K562 (cell line): ENCODE measurements around the gene MFSD6L. TPM values are rescaled to one million over a fixed set of nuclear protein-coding genes. Genes with fewer than 3 reads are reported as not detected.

Experiments
- BDP1 ChIP-seq: IDR thresholded peaks from 3 replicates; pipeline ENCODE4 v1.6.1; 2011; ENCODE audit not compliant: insufficient read length, insufficient read depth
- FOS ChIP-seq: IDR thresholded peaks from 3 replicates; pipeline ENCODE4 v1.6.1; 2011; ENCODE audit not compliant: insufficient read length; ENCODE audit errors: extremely low read depth
- JUND ChIP-seq, 2 experiments: IDR thresholded peaks; 2 replicates in 1 of 2; 3 replicates in 1 of 2; pipeline ENCODE4 v1.6.1; 2011; ENCODE audit warnings: borderline replicate concordance in 2 of 2, low read depth in 2 of 2, low read length in 2 of 2, improper control_type of control experiment in 1 of 2, missing biosample characterization in 1 of 2, missing genetic modification characterization in 1 of 2, missing genetic modification reagents in 1 of 2
- NCOA2 ChIP-seq, 2 experiments: fragments of 450-650 bp; IDR thresholded peaks; 2 replicates each; pipeline ENCODE4 v1.6.1; 2018; ENCODE audit warnings: mild to moderate bottlenecking in 2 of 2, moderate library complexity in 1 of 2; ENCODE audit not compliant: partially characterized antibody in 2 of 2
- NFE2L1 ChIP-seq: fragments of 450-650 bp; IDR thresholded peaks from 2 replicates; pipeline ENCODE4 v1.6.1; 2016; ENCODE audit warnings: missing genetic modification characterization, low read depth, mild to moderate bottlenecking, missing compliant biosample characterization, moderate library complexity, borderline replicate concordance
- NRF1 ChIP-seq, 2 experiments: fragments of 450-650 bp; IDR thresholded peaks in 1 of 2; conservative IDR thresholded peaks in 1 of 2; 2 replicates each; pipeline ENCODE4 v1.6.1; 2014; ENCODE audit warnings: mild to moderate bottlenecking in 2 of 2
- RAD51 ChIP-seq: fragments of 450-650 bp; IDR thresholded peaks from 2 replicates; pipeline ENCODE4 v1.7.1; 2016; ENCODE audit warnings: low read depth, mild to moderate bottlenecking, borderline replicate concordance
- RFX1 ChIP-seq: fragments of 450-650 bp; IDR thresholded peaks from 2 replicates; pipeline ENCODE4 v1.6.1; 2016; ENCODE audit warnings: mild to moderate bottlenecking, moderate library complexity
- SMC3 ChIP-seq: conservative IDR thresholded peaks from 2 replicates; pipeline ENCODE4 v1.6.1; 2011; ENCODE audit warnings: low read depth, low read length, improper control_type of control experiment; ENCODE audit not compliant: insufficient read depth
- TBL1XR1 ChIP-seq, 2 experiments: IDR thresholded peaks; 2 replicates each; pipeline ENCODE4 v1.6.1; 2012; ENCODE audit warnings: improper control_type of control experiment in 2 of 2, low read length in 2 of 2, mild to moderate bottlenecking in 1 of 2
- ZNF551 ChIP-seq: fragments of 250-450 bp; sonication (Bioruptor Pico); IDR thresholded peaks from 2 replicates; pipeline ENCODE4 v1.5.0; 2021; ENCODE audit warnings: mild to moderate bottlenecking, moderate library complexity
- polyA plus RNA-seq, 8 experiments: library from polyadenylated mRNA; depleted of rRNA in 4 of 8; stranded (reverse) in 5 of 8; unstranded in 3 of 8; fragments of >200 nt; fragmentation: Nextera tagmentation in 2 of 8; fragmentation: Illumina TruSeq in 1 of 8; extraction: Ambion mirVana in 2 of 8; extraction: Trizol in 1 of 8; gene quantifications; 2 replicates each; pipeline versions ENCODE4 v1.2.1 to v1.2.3, GENCODE V29; 2011 to 2014; ENCODE audit warnings: inconsistent platforms in 1 of 8, missing spikeins in 1 of 8
- total RNA-seq, 7 experiments: library from RNA; depleted of rRNA in 6 of 7; stranded (reverse); fragments of >200 nt in 6 of 7; fragmentation: Illumina TruSeq in 2 of 7; extraction: Trizol in 2 of 7; gene quantifications; 2 replicates each; pipeline versions ENCODE4 v1.2.1 to v1.2.3, GENCODE V29; 2011 to 2021; ENCODE audit warnings: low replicate concordance in 1 of 7
- TF ChIP-seq, protein P1 (sequence below): fragments of 250-450 bp; sonication (Bioruptor Pico); IDR thresholded peaks from 2 replicates; pipeline ENCODE4 v1.8.0; 2022; ENCODE audit warnings: moderate library complexity, mild to moderate bottlenecking, inconsistent platforms
- TF ChIP-seq, protein P2 (sequence below): sonication (generic); formaldehyde crosslinking; IDR thresholded peaks from 2 replicates; pipeline ENCODE4 v1.8.1; 2023; ENCODE audit warnings: mild to moderate bottlenecking, missing genetic modification reagents
- TF ChIP-seq, protein P3 (sequence below): fragments of 250-450 bp; sonication (Bioruptor Pico); IDR thresholded peaks from 2 replicates; pipeline ENCODE4 v1.5.1; 2021; ENCODE audit warnings: mild to moderate bottlenecking
- TF ChIP-seq, protein P4 (sequence below): fragments of 450-650 bp; conservative IDR thresholded peaks from 2 replicates; pipeline ENCODE4 v1.6.1; 2016; ENCODE audit warnings: missing genetic modification characterization, low read depth, mild to moderate bottlenecking, missing compliant biosample characterization, moderate library complexity
- TF ChIP-seq, protein P5 (sequence below): fragments of 450-650 bp; formaldehyde crosslinking; IDR thresholded peaks from 2 replicates; pipeline ENCODE4 v1.4.0; 2020; ENCODE audit warnings: mild to moderate bottlenecking, moderate library complexity
- TF ChIP-seq, protein P6 (sequence below): sonication (generic); formaldehyde crosslinking; IDR thresholded peaks from 2 replicates; pipeline ENCODE4 v1.5.0; 2020; ENCODE audit warnings: missing genetic modification reagents
- TF ChIP-seq, protein P7 (sequence below): fragments of 450-650 bp; formaldehyde crosslinking; conservative IDR thresholded peaks from 2 replicates; pipeline ENCODE4 v1.4.0; 2022; ENCODE audit warnings: mild to moderate bottlenecking, missing genetic modification characterization

MFSD6L gene
- total and polyA plus RNA-seq, 9 of the 15 experiments (the other 6 are each of a cell fraction or from before 2014, with no cell fraction given) = not detected

DNA sequence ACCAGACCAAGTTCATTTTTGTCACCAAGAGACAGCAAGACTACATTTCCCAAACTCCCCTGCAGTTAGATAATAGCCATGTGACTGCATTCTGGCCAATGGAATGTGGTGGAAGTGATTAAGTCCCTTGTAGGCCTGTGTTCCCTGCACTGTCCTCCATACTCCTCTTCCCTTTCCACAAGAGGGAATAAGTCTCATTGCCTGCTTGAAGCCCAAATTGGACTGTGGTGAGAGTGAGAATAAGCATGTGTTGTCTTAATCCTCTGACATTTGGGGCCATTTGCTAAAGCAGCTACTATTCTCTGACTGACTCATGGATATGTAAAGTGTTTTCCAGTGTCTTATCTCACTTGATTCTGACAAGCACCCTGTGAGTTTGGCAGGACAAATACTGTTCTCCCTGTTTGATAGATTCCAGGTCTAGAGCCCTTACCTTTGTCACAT, 47.6 kb upstream of the MFSD6L start (continued):
- TF ChIP-seq, protein P1, sequence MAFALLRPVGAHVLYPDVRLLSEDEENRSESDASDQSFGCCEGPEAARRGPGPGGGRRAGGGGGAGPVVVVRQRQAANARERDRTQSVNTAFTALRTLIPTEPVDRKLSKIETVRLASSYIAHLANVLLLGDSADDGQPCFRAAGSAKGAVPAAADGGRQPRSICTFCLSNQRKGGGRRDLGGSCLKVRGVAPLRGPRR (CRISPR knock-in tag) = no peak
- TF ChIP-seq, protein P2, sequence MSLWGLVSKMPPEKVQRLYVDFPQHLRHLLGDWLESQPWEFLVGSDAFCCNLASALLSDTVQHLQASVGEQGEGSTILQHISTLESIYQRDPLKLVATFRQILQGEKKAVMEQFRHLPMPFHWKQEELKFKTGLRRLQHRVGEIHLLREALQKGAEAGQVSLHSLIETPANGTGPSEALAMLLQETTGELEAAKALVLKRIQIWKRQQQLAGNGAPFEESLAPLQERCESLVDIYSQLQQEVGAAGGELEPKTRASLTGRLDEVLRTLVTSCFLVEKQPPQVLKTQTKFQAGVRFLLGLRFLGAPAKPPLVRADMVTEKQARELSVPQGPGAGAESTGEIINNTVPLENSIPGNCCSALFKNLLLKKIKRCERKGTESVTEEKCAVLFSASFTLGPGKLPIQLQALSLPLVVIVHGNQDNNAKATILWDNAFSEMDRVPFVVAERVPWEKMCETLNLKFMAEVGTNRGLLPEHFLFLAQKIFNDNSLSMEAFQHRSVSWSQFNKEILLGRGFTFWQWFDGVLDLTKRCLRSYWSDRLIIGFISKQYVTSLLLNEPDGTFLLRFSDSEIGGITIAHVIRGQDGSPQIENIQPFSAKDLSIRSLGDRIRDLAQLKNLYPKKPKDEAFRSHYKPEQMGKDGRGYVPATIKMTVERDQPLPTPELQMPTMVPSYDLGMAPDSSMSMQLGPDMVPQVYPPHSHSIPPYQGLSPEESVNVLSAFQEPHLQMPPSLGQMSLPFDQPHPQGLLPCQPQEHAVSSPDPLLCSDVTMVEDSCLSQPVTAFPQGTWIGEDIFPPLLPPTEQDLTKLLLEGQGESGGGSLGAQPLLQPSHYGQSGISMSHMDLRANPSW (CRISPR knock-in tag) = no peak
- TF ChIP-seq FOS = peak; percentile 21
- no peak for TF ChIP-seq BDP1
- TF ChIP-seq, protein P3, sequence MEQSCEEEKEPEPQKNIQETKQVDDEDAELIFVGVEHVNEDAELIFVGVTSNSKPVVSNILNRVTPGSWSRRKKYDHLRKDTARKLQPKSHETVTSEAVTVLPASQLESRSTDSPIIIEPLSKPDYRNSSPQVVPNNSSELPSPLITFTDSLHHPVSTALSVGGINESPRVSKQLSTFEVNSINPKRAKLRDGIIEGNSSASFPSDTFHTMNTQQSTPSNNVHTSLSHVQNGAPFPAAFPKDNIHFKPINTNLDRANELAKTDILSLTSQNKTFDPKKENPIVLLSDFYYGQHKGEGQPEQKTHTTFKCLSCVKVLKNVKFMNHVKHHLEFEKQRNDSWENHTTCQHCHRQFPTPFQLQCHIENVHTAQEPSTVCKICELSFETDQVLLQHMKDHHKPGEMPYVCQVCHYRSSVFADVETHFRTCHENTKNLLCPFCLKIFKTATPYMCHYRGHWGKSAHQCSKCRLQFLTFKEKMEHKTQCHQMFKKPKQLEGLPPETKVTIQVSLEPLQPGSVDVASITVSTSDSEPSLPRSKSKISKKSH (CRISPR knock-in tag) = no peak
- TF ChIP-seq, protein P4, sequence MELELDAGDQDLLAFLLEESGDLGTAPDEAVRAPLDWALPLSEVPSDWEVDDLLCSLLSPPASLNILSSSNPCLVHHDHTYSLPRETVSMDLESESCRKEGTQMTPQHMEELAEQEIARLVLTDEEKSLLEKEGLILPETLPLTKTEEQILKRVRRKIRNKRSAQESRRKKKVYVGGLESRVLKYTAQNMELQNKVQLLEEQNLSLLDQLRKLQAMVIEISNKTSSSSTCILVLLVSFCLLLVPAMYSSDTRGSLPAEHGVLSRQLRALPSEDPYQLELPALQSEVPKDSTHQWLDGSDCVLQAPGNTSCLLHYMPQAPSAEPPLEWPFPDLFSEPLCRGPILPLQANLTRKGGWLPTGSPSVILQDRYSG = no peak
- no peak for TF ChIP-seq JUND (IDR thresholded peaks at IDR 0.05; ENCODE audit: borderline replicate concordance, low read depth, low read length)
- 0 out of 3 replicates have a peak, but pooled peaks have one; percentile 30 for TF ChIP-seq JUND (tag; IDR thresholded peaks at IDR 0.05; ENCODE audit: borderline replicate concordance, low read depth, low read length)
- no peak for TF ChIP-seq ZNF551 (CRISPR knock-in tag)
- no peak for TF ChIP-seq TBL1XR1 (IDR thresholded peaks at IDR 0.05; ENCODE audit: low read length in 2 of 2)
- TF ChIP-seq, protein P5, sequence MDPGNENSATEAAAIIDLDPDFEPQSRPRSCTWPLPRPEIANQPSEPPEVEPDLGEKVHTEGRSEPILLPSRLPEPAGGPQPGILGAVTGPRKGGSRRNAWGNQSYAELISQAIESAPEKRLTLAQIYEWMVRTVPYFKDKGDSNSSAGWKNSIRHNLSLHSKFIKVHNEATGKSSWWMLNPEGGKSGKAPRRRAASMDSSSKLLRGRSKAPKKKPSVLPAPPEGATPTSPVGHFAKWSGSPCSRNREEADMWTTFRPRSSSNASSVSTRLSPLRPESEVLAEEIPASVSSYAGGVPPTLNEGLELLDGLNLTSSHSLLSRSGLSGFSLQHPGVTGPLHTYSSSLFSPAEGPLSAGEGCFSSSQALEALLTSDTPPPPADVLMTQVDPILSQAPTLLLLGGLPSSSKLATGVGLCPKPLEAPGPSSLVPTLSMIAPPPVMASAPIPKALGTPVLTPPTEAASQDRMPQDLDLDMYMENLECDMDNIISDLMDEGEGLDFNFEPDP (CRISPR knock-in tag) = no peak
- no peak for TF ChIP-seq NFE2L1
- TF ChIP-seq NCOA2 (IDR thresholded peaks at IDR 0.05; ENCODE audit: partially characterized antibody in 2 of 2) = no peak
- peak; percentile 76 for TF ChIP-seq RAD51
- TF ChIP-seq SMC3 = no peak
- peak; percentile 13; the same call in 1 of the 2 replicates for TF ChIP-seq RFX1
- no peak for TF ChIP-seq NRF1 (conservative IDR thresholded peaks at IDR 0.05 in 1 of 2, IDR thresholded peaks at IDR 0.05 in 1 of 2)
- TF ChIP-seq, protein P6, sequence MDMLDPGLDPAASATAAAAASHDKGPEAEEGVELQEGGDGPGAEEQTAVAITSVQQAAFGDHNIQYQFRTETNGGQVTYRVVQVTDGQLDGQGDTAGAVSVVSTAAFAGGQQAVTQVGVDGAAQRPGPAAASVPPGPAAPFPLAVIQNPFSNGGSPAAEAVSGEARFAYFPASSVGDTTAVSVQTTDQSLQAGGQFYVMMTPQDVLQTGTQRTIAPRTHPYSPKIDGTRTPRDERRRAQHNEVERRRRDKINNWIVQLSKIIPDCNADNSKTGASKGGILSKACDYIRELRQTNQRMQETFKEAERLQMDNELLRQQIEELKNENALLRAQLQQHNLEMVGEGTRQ (CRISPR knock-in tag) = peak; percentile 92
- TF ChIP-seq, protein P7, sequence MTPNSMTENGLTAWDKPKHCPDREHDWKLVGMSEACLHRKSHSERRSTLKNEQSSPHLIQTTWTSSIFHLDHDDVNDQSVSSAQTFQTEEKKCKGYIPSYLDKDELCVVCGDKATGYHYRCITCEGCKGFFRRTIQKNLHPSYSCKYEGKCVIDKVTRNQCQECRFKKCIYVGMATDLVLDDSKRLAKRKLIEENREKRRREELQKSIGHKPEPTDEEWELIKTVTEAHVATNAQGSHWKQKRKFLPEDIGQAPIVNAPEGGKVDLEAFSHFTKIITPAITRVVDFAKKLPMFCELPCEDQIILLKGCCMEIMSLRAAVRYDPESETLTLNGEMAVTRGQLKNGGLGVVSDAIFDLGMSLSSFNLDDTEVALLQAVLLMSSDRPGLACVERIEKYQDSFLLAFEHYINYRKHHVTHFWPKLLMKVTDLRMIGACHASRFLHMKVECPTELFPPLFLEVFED (CRISPR knock-in tag) = no peak
